SU-DHL-6 (cell line): ENCODE results near the gene CLMN.

Experiments
- CTCF ChIP-seq: fragments of 200-600 bp; sonication (generic); IDR thresholded peaks from one replicate; pipeline ENCODE4 v1.5.1; 2017; ENCODE audit warnings: antibody characterized with exemption, mild to moderate bottlenecking, low read length, moderate library complexity; ENCODE audit not compliant: insufficient read depth, poor library complexity, severe bottlenecking
- EZH2phosphoT487 ChIP-seq: fragments of 200-600 bp; sonication (generic), shearing (Covaris generic); conservative IDR thresholded peaks from 2 replicates; pipeline ENCODE4 v1.6.1; 2018; ENCODE audit warnings: mild to moderate bottlenecking, antibody characterized with exemption, low read length, moderate library complexity, mixed read lengths

GRCh38 chr14:95226801-95227200, 92.9 kb downstream of the CLMN start:
- TF ChIP-seq CTCF: no peak
- TF ChIP-seq EZH2phosphoT487: no peak
